SHP77 (cell line): ENCODE results near the gene GOLGA6L4.
"Not testable (repeated sequence)": the region's sequence is repeated elsewhere in the genome, so short reads cannot be mapped to it uniquely, and the experiment has no call there.

Experiments used
- DNase-seq, 2 experiments: peaks; one replicate each; lab custom pipeline; 2025; lab: John Stamatoyannopoulos, UW

The GOLGA6L4 gene, protein sequence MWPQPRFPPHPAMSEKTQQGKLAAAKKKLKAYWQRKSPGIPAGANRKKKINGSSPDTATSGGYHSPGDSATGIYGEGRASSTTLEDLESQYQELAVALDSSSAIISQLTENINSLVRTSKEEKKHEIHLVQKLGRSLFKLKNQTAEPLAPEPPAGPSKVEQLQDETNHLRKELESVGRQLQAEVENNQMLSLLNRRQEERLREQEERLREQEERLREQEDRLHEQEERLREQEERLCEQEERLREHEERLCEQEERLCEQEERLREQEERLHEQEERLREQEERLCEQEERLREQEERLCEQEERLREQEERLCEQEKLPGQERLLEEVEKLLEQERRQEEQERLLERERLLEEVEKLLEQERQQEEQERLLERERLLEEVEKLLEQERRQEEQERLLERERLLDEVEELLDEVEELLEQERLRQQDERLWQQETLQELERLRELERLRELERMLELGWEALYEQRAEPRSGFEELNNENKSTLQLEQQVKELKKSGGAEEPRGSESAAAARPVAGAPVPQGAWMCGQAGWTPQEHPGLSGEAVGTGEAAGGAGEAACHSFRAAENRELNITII

DNA sequence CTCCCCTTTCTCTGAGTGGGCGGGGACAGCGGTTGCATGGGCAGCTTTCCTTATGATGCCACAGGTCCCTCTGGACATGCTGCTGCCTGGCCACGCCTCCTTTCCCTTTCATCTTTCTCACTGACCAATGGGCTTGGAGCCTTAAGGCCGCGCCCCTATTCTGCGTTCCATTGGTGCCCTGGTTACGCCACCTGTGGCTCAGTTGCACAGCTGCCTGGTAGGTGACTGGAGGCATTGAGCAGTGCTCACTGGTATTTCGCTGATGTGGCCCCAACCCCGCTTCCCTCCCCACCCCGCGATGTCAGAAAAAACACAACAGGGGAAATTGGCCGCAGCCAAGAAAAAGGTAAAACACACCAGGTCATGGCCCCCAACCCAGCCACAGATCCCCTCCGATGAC lies at the start of gene GOLGA6L4:
GOLGA6L4 (plus strand) TSS at position 201 of the 400 bp plus-strand sequence; CDS start at position 263, 62 bp downstream.
- DNase-seq: not testable (repeated sequence)

DNA sequence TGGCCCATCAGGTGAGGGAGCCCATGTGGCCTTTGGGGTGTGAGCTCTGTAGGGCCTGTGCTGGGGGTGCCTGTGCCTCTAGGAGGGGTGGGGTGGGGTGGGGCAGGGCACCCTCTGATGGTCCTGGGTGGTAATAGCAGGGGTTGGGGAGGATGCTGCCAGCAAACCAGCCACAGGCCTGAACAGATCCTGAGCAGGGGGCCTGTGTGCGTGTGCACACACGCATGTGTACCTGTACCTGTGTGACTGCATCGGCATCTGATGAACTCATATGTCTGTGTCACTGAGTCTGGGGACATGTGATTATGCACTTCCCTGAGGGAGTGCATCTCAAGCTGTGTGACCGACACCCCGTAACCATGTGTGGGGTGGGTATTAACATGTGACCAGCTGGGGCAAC lies 42.6 kb upstream of the GOLGA6L4 start:
- DNase-seq: not testable (repeated sequence)

DNA sequence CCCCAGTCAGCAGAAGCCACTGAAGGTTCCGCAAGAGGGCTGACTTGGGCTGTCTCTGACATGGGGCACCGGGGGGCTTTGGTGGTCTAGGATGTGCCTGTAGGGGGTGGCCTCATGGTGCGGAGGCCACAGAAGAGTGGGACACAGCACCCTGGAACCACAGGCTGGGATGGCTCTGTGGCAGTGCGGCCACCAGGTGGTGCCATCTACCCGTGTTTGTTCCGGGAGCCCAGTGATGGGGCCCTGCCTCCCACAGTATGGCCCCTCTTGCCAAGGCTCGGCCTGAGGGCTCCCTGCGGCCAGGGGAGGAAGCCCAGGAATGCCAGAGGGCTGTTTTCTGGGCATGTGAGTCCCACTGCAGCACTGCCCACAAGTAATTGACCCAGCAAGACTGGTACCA lies 40.0 kb upstream of the GOLGA6L4 start:
- DNase-seq: not testable (repeated sequence)

DNA sequence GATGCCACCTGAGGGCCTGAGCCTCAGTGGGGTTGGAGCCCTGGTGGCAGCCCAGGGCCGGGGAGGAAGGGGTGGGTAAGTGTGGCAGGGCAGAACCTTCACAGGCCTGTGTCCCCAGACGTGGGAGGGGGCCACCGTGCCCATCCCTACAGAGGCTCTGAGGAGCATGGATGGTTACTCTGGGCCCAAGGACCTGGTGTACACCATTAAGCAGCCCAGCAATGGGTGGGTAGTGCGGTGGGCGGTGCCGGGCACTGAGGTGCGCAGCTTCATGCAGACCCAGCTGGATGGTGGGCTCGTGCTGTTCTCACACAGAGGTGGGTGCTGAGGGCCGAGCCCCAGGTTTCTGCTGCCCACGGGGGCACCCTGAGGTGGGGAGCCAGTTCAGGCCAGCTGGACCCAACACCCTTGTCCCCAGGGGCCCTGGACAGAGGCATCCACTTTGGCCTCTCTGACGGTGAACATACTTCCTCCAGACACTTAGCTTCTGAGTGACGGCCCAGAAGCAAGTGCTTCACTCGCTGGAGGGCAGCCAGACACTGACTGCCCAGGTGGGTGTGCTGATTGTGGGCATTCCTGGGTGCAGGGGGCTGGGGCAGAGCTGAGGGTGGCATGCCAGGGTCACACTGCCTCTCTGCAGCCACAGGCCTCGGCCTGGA lies 38.9 kb upstream of the GOLGA6L4 start:
- not testable (repeated sequence) for DNase-seq

DNA sequence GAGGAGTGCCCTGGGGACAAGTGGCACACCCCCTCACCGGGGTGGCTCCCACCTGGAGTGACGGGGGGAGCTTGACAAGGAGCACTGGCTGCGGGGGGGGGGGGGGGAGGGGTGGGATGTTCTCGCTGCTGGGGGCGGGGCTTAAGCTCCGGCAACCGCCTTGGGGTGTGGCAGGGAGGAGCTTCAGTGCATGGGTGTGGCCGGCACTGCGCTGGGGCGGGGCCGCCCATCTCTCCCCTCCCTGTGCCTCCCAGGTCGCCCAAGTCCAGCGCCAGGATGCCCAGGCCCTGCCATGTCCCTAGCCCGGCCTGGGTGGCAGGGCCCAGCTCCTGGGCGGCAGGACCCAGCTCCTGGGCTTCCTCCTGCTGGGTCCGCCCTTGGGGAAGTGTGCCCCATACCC lies 35.7 kb upstream of the GOLGA6L4 start:
- not testable (repeated sequence) for DNase-seq

DNA sequence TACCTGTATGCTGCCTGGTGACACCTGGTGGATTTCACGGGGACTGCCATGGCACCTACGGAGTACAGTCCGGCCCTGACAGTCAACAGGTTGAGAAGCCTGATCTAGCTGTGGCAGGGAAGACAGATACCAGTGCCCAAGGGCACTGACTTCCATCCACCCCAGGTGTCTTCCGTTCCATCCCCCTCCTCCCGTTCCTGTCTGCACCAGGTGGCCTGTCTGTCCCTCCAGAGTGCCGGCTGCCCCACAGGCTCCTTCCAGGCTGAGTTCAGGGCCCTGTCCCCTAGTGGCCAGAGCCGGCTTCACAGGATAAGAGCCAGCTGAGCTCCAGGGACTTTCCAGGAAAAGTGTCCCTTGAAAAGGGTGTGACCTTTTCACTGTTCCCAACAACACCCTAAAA lies 10.9 kb downstream of the GOLGA6L4 start:
- DNase-seq: not testable (repeated sequence)
